GM19468 (cell line): Measurements from ENCODE around the gene ADAMTSL1.
A peak's percentile ranks its signal among the peaks of the same experiment; 100 is the strongest.

ENCODE experiments used
- ATAC-seq: cut with Tn5 transposase; IDR thresholded peaks from one replicate; pipeline ENCODE4 v1.9.1; 2021; ENCODE audit warnings: mild to moderate bottlenecking, moderate library complexity, moderate number of reproducible peaks; ENCODE audit not compliant: unreplicated experiment; ENCODE audit errors: extremely low read depth

ADAMTSL1 gene

GRCh38 chr9:18745710-18746109 lies 271.8 kb downstream of the ADAMTSL1 start:
- ATAC-seq = no peak

GRCh38 chr9:18746631-18747030 lies 272.7 kb downstream of the ADAMTSL1 start:
- no peak for ATAC-seq

GRCh38 chr9:18747595-18747994 lies 273.6 kb downstream of the ADAMTSL1 start:
- no peak for ATAC-seq

- no peak for ATAC-seq
Observed at GRCh38 chr9:18748251-18748701, 274.3 kb downstream of the ADAMTSL1 start.

GRCh38 chr9:18749711-18750110 lies 275.8 kb downstream of the ADAMTSL1 start:
- ATAC-seq = no peak

- ATAC-seq = no peak
Observed at GRCh38 chr9:18753904-18754303, 280.0 kb downstream of the ADAMTSL1 start.

GRCh38 chr9:18754537-18754936 lies 280.6 kb downstream of the ADAMTSL1 start:
- ATAC-seq = no peak

GRCh38 chr9:18755263-18755662 lies 281.3 kb downstream of the ADAMTSL1 start:
- ATAC-seq = no peak

- no peak for ATAC-seq
Observed at GRCh38 chr9:18756712-18757125, 282.8 kb downstream of the ADAMTSL1 start.

- ATAC-seq = no peak
Observed at GRCh38 chr9:18759827-18760226, 285.9 kb downstream of the ADAMTSL1 start.

GRCh38 chr9:18761742-18762300 lies 287.9 kb downstream of the ADAMTSL1 start:
- no peak for ATAC-seq

- no peak for ATAC-seq
Observed at GRCh38 chr9:18766989-18767550, 293.1 kb downstream of the ADAMTSL1 start.

GRCh38 chr9:18768951-18769622 lies 295.1 kb downstream of the ADAMTSL1 start:
- ATAC-seq = peak; percentile 79

- ATAC-seq = no peak
Observed at GRCh38 chr9:18770131-18770908, 296.4 kb downstream of the ADAMTSL1 start.

GRCh38 chr9:18771011-18771410 lies 297.1 kb downstream of the ADAMTSL1 start:
- ATAC-seq = no peak

- no peak for ATAC-seq
Observed at GRCh38 chr9:18771763-18772162, 297.8 kb downstream of the ADAMTSL1 start.

- no peak for ATAC-seq
Observed at GRCh38 chr9:18775241-18775640, 301.3 kb downstream of the ADAMTSL1 start.

GRCh38 chr9:18775930-18776329 lies 302.0 kb downstream of the ADAMTSL1 start:
- ATAC-seq = no peak

GRCh38 chr9:18776836-18777820 lies 303.2 kb downstream of the ADAMTSL1 start:
- no peak for ATAC-seq

- no peak for ATAC-seq
Observed at GRCh38 chr9:18778147-18778546, 304.2 kb downstream of the ADAMTSL1 start.
